Loucy (cell line): ENCODE results near the gene N4BP3.

Source experiments
- H2AFZ ChIP-seq: fragments of 200-600 bp; sonication (generic); 2 replicates; pipeline ENCODE4 v1.6.0; 2016; ENCODE audit warnings: antibody characterized with exemption, mild to moderate bottlenecking, low read length, moderate library complexity
- H3F3A ChIP-seq: fragments of 200-600 bp; 2 replicates; pipeline ENCODE4 v1.6.0; 2016; ENCODE audit warnings: antibody characterized with exemption, low read depth, mild to moderate bottlenecking
- H3K27me3 ChIP-seq: fragments of 200-600 bp; sonication (generic); 2 replicates; pipeline ENCODE4 v1.6.1; 2014; ENCODE audit warnings: low read length, mild to moderate bottlenecking; ENCODE audit not compliant: insufficient read depth, poor library complexity, severe bottlenecking
- H3K36me3 ChIP-seq: fragments of 200-600 bp; sonication (generic); 2 replicates; pipeline ENCODE4 v1.6.1; 2016; ENCODE audit warnings: low read length; ENCODE audit not compliant: insufficient read depth
- H3K4me1 ChIP-seq: fragments of 200-600 bp; sonication (generic); 2 replicates; pipeline ENCODE4 v1.5.1; 2014; ENCODE audit warnings: low read length, mild to moderate bottlenecking; ENCODE audit not compliant: insufficient read depth, poor library complexity, severe bottlenecking
- H3K4me2 ChIP-seq: fragments of 200-600 bp; sonication (generic); 2 replicates; pipeline ENCODE4 v1.6.0; 2014; ENCODE audit warnings: antibody characterized with exemption, low read length, low read depth, mild to moderate bottlenecking; ENCODE audit not compliant: poor library complexity, severe bottlenecking
- H3K4me3 ChIP-seq: fragments of 200-600 bp; sonication (generic); 2 replicates; pipeline ENCODE4 v1.5.1; 2014; ENCODE audit warnings: low read length, mild to moderate bottlenecking, mixed read lengths; ENCODE audit not compliant: poor library complexity, severe bottlenecking
- H3K79me2 ChIP-seq: fragments of 200-600 bp; sonication (generic); 2 replicates; pipeline ENCODE4 v1.6.1; 2014; ENCODE audit warnings: low read length; ENCODE audit not compliant: insufficient read depth
- H3K9ac ChIP-seq: fragments of 200-600 bp; sonication (generic); 2 replicates; pipeline ENCODE4 v1.6.0; 2014; ENCODE audit warnings: mild to moderate bottlenecking, low read depth, low read length, moderate library complexity; ENCODE audit not compliant: poor library complexity, severe bottlenecking
- H3K9me2 ChIP-seq: fragments of 200-600 bp; sonication (generic); replicated peaks from 2 replicates; pipeline ENCODE4 v1.6.1; 2016; ENCODE audit warnings: low read depth, low read length, mixed read lengths
- H3K9me3 ChIP-seq: fragments of 200-600 bp; sonication (generic); 2 replicates; pipeline ENCODE4 v1.6.1; 2014; ENCODE audit warnings: mild to moderate bottlenecking, antibody characterized with exemption, low read length, low read depth; ENCODE audit not compliant: insufficient read depth
- H4K20me1 ChIP-seq: fragments of 200-600 bp; sonication (generic); 2 replicates; pipeline ENCODE4 v1.6.0; 2014; ENCODE audit warnings: antibody characterized with exemption, low read length, mild to moderate bottlenecking; ENCODE audit not compliant: insufficient read depth, poor library complexity, severe bottlenecking
- EZH2phosphoT487 ChIP-seq: fragments of 200-600 bp; IDR thresholded peaks from 2 replicates; pipeline ENCODE4 v1.6.1; 2018; ENCODE audit warnings: antibody characterized with exemption, mild to moderate bottlenecking, moderate library complexity, borderline replicate concordance
- TF ChIP-seq, protein P1 (sequence below): fragments of 200-600 bp; sonication (generic); conservative IDR thresholded peaks from 2 replicates; pipeline ENCODE4 v1.5.1; 2014; ENCODE audit warnings: mild to moderate bottlenecking, antibody characterized with exemption, low read length

N4BP3 gene

DNA sequence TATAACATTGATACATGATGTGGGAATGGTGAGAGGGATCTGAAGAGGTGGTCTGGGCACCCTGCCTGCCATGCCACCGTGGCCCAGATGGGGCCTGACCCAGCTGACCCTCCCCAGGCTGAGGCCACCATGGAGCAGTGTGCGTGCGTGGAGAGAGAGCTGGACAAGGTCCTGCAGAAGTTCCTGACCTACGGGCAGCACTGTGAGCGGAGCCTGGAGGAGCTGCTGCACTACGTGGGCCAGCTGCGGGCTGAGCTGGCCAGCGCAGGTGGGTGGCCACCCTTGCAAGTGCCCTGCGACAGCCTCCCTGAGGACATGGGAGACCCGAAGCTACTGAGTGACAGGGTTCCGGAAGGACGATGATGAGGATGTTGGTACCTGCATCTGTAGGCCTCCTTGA, 24.7 kb downstream of the N4BP3 start:
- Histone ChIP-seq H3F3A (no peaks in the 10 kb centered on the region), H3K9ac (no peak overlapping the region), H4K20me1 (no peaks in the 10 kb centered on the region), H3K9me2 (no peaks in the 10 kb centered on the region), H3K9me3 (no peaks in the 10 kb centered on the region), H3K79me2 (no peaks in the 10 kb centered on the region), H3K4me2 (no peak overlapping the region), H3K4me3 (no peak overlapping the region), H3K27me3 (no peaks in the 10 kb centered on the region), H3K36me3 (no peaks in the 10 kb centered on the region), H3K4me1 (no peaks in the 10 kb centered on the region), H2AFZ (no peak overlapping the region)
- TF ChIP-seq EZH2phosphoT487: no peak
- TF ChIP-seq, protein P1, sequence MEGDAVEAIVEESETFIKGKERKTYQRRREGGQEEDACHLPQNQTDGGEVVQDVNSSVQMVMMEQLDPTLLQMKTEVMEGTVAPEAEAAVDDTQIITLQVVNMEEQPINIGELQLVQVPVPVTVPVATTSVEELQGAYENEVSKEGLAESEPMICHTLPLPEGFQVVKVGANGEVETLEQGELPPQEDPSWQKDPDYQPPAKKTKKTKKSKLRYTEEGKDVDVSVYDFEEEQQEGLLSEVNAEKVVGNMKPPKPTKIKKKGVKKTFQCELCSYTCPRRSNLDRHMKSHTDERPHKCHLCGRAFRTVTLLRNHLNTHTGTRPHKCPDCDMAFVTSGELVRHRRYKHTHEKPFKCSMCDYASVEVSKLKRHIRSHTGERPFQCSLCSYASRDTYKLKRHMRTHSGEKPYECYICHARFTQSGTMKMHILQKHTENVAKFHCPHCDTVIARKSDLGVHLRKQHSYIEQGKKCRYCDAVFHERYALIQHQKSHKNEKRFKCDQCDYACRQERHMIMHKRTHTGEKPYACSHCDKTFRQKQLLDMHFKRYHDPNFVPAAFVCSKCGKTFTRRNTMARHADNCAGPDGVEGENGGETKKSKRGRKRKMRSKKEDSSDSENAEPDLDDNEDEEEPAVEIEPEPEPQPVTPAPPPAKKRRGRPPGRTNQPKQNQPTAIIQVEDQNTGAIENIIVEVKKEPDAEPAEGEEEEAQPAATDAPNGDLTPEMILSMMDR: no peak

DNA sequence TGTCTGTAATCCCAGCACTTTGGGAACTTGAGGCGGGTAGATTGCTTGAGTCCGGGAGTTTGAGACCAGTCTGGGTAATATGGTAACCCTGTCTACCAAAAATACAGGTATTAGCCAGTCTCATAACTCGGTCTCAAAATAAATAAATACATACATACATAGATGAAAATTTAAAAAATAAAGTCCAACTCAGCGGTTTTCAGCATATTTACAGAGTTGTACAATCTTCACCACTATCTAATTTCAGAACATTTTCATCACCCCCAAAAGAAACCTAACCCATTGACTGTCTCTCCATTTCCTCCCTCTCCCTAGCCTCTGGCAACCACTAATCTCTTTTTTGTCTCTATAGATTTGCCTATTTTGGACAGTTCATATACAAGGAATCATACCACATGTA, 28.2 kb downstream of the N4BP3 start:
- Histone ChIP-seq H3K27me3 (no peaks in the 10 kb centered on the region), H3K4me1 (no peaks in the 10 kb centered on the region), H3K36me3 (no peaks in the 10 kb centered on the region), H3K9ac (no peak overlapping the region), H4K20me1 (no peaks in the 10 kb centered on the region), H3K9me3 (no peaks in the 10 kb centered on the region), H3K79me2 (no peaks in the 10 kb centered on the region), H3K4me3 (no peak overlapping the region), H2AFZ (no peak overlapping the region), H3K4me2 (no peak overlapping the region), H3K9me2 (no peaks in the 10 kb centered on the region), H3F3A (no peaks in the 10 kb centered on the region)
- TF ChIP-seq, protein P1: no peak
- TF ChIP-seq EZH2phosphoT487: no peak

DNA sequence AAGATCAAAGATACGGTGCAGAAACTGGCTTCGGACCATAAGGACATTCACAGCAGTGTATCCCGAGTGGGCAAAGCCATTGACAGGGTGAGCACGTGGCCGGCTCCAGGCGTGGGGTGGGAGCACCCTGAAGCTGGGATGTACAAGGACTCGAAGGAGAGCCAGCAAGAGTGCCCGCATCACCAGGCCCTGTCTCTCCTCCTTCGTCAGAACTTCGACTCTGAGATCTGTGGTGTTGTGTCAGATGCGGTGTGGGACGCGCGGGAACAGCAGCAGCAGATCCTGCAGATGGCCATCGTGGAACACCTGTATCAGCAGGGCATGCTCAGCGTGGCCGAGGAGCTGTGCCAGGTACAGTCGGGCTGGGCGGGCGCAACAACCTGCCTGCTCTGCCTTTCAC, 29.3 kb downstream of the N4BP3 start:
- Histone ChIP-seq H3K4me1 (no peaks in the 10 kb centered on the region), H4K20me1 (no peaks in the 10 kb centered on the region), H2AFZ (no peak overlapping the region), H3K9me2 (no peaks in the 10 kb centered on the region), H3K4me3 (no peak overlapping the region), H3K27me3 (no peaks in the 10 kb centered on the region), H3K79me2 (no peaks in the 10 kb centered on the region), H3K4me2 (no peak overlapping the region), H3K36me3 (peaks cover 8% of the 10 kb centered on the region; the same call in 1 of the 2 replicates), H3K9ac (no peak overlapping the region), H3K9me3 (no peaks in the 10 kb centered on the region), H3F3A (no peaks in the 10 kb centered on the region)
- TF ChIP-seq, protein P1: no peak
- TF ChIP-seq EZH2phosphoT487: no peak
